ENCODE data around the gene NTM. TPM values are rescaled to one million over a fixed set of nuclear protein-coding genes. Genes with fewer than 3 reads are reported as not detected.

The NTM gene
- total RNA-seq, 1 donor, result 52.2 TPM

GRCh38 chr11:131940126-131940525 lies 569.7 kb downstream of the NTM start:
- no peak overlapping the region for H3K4me3 ChIP-seq (ENCODE audit: low read depth, low read length)
- TF ChIP-seq CTCF (IDR thresholded peaks at IDR 0.05; ENCODE audit: insufficient read depth, low read length), result no peak
- no peak for DNase-seq (ENCODE audit: low read depth)

GRCh38 chr11:131942878-131943277 lies 572.5 kb downstream of the NTM start:
- no peak for DNase-seq (ENCODE audit: low read depth)
- no peak for TF ChIP-seq CTCF (IDR thresholded peaks at IDR 0.05; ENCODE audit: insufficient read depth, low read length)

GRCh38 chr11:131943295-131943694 lies 572.9 kb downstream of the NTM start:
- no peak overlapping the region for H3K4me3 ChIP-seq (ENCODE audit: low read depth, low read length)
- no peak for DNase-seq (ENCODE audit: low read depth)
- TF ChIP-seq CTCF (IDR thresholded peaks at IDR 0.05; ENCODE audit: insufficient read depth, low read length), result no peak

More at GRCh38 chr11:131942878-131943277, 572.5 kb downstream of the NTM start:
- no peak overlapping the region for H3K4me3 ChIP-seq (ENCODE audit: low read depth, low read length)

GRCh38 chr11:131944736-131945135 lies 574.3 kb downstream of the NTM start:
- peak; percentile 93 for DNase-seq (ENCODE audit: low read depth)

GRCh38 chr11:131945706-131946105 lies 575.3 kb downstream of the NTM start:
- TF ChIP-seq CTCF (IDR thresholded peaks at IDR 0.05; ENCODE audit: insufficient read depth, low read length), result no peak
- no peak for DNase-seq (ENCODE audit: low read depth)
- H3K4me3 ChIP-seq (ENCODE audit: low read depth, low read length), result no peak overlapping the region

More at GRCh38 chr11:131944736-131945135, 574.3 kb downstream of the NTM start:
- H3K4me3 ChIP-seq (ENCODE audit: low read depth, low read length), result no peak overlapping the region
- TF ChIP-seq CTCF (IDR thresholded peaks at IDR 0.05; ENCODE audit: insufficient read depth, low read length), result no peak

GRCh38 chr11:131947511-131947910 lies 577.1 kb downstream of the NTM start:
- no peak for TF ChIP-seq CTCF (IDR thresholded peaks at IDR 0.05; ENCODE audit: insufficient read depth, low read length)
- H3K4me3 ChIP-seq (ENCODE audit: low read depth, low read length), result no peak overlapping the region
- DNase-seq (ENCODE audit: low read depth), result no peak

GRCh38 chr11:131951121-131951520 lies 580.7 kb downstream of the NTM start:
- no peak overlapping the region for H3K4me3 ChIP-seq (ENCODE audit: low read depth, low read length)
- no peak for TF ChIP-seq CTCF (IDR thresholded peaks at IDR 0.05; ENCODE audit: insufficient read depth, low read length)
- no peak for DNase-seq (ENCODE audit: low read depth)

Data from fibroblast of the aortic adventitia (primary cell).